T-helper 2 cell treated with Interferon-gamma antibody and Interleukin-4, amounts not matched to agents 100 ng/mL and 5 ng/mL, for 36 hours (primary cell): ENCODE measurements around the gene PHLDA3. TPM values are rescaled to one million over a fixed set of nuclear protein-coding genes. Genes with fewer than 3 reads are reported as not detected.
"Not testable (repeated sequence)": the region's sequence is repeated elsewhere in the genome, so short reads cannot be mapped to it uniquely, and the experiment has no call there.

ENCODE experiments used
- intact Hi-C: fragments of 100-400 bp; cut with micrococcal nuclease; formaldehyde crosslinking; loops from one replicate; pipeline ENCODE4 v1.15.1; 2023
- total RNA-seq: library from RNA; stranded (reverse); gene quantifications from 2 replicates; pipeline ENCODE4 v1.2.3, GENCODE V29; 2022

Gene PHLDA3
- total RNA-seq, 1 donor from 2014 or later, result 16.6 TPM

GRCh38 chr1:201488830-201489589 is 20.0 kb upstream of the PHLDA3 start:
- intact Hi-C loops, result no loop called here

GRCh38 chr1:201487742-201488141 is 18.8 kb upstream of the PHLDA3 start:
- intact Hi-C loops, result no loop called here

GRCh38 chr1:201486187-201486586 is 17.2 kb upstream of the PHLDA3 start:
- intact Hi-C loops, result no loop called here

- intact Hi-C loops, result no loop called here
Observed at GRCh38 chr1:201485184-201485774, 16.3 kb upstream of the PHLDA3 start.

GRCh38 chr1:201483373-201483949 is 14.5 kb upstream of the PHLDA3 start:
- intact Hi-C loops, result no loop called here

- intact Hi-C loops, result loop anchor here (1.0 kb wide), 3 partner anchors 25 to 34 kb away; partner anchors contain the start of gene CSRP1
Observed at GRCh38 chr1:201482755-201483154, 13.8 kb upstream of the PHLDA3 start.

- intact Hi-C loops, result loop anchor here (1.0 kb wide), 3 partner anchors 25 to 34 kb away; partner anchors contain the start of gene CSRP1
Observed at GRCh38 chr1:201481761-201482493, 12.9 kb upstream of the PHLDA3 start.

- intact Hi-C loops, result no loop called here
Observed at GRCh38 chr1:201481004-201481380, 12.0 kb upstream of the PHLDA3 start.

GRCh38 chr1:201480231-201481003 is 11.4 kb upstream of the PHLDA3 start:
- intact Hi-C loops, result loop anchor here (1.0 kb wide), 2 partner anchors 11 to 45 kb away; partner anchors contain the start of gene PHLDA3

GRCh38 chr1:201479201-201479730 is 10.3 kb upstream of the PHLDA3 start:
- intact Hi-C loops, result no loop called here

- intact Hi-C loops, result not testable (repeated sequence)
Observed at GRCh38 chr1:201478666-201479065, 9.7 kb upstream of the PHLDA3 start.

- intact Hi-C loops, result no loop called here
Observed at GRCh38 chr1:201476670-201477344, 7.8 kb upstream of the PHLDA3 start.

GRCh38 chr1:201475915-201476669 is 7.1 kb upstream of the PHLDA3 start:
- intact Hi-C loops, result no loop called here

GRCh38 chr1:201475130-201475529 is 6.1 kb upstream of the PHLDA3 start:
- intact Hi-C loops, result no loop called here

- intact Hi-C loops, result no loop called here
Observed at GRCh38 chr1:201473296-201473695, 4.3 kb upstream of the PHLDA3 start.

- intact Hi-C loops, result not testable (repeated sequence)
Observed at GRCh38 chr1:201472321-201472720, 3.3 kb upstream of the PHLDA3 start.

- intact Hi-C loops, result no loop called here
Observed at GRCh38 chr1:201471772-201472171, 2.8 kb upstream of the PHLDA3 start.

- intact Hi-C loops, result no loop called here
Observed at GRCh38 chr1:201470581-201470980, 1.6 kb upstream of the PHLDA3 start.

GRCh38 chr1:201469645-201470074 is 672 bp upstream of the PHLDA3 start:
- intact Hi-C loops, result loop anchor here (1.0 to 5.0 kb wide), 3 partner anchors 11 to 38 kb away; partner anchors contain the start of gene CSRP1
